ENCODE data around the gene SIGLEC5. TPM values are rescaled to one million over a fixed set of nuclear protein-coding genes. Genes with fewer than 3 reads are reported as not detected.

SIGLEC5 gene
- total and polyA plus RNA-seq, 2 of the 8 experiments (the other 6 are each of a cell fraction or from before 2014, with no cell fraction given) = not detected

DNA sequence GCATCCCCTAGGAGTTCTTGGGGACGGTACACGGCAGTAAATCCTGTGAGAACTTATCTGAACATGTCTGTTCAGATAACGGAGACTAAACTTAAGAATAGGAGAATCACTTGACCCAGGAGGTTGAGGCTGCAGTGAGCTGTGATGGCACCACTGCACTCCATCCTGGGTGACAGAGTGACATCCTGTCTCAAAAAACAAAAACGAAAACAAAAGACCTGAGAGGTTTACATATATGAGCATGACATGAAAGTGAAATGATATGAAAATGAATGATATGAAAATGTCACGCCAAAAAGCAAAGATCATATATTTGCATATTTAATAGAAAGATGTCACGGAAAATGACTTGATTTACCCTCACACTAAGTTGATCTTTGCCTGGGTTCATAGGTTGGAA lies 53.4 kb downstream of the SIGLEC5 start:
- no peak overlapping the region for H3K4me3 ChIP-seq (ENCODE audit: extremely low read depth in 1 of 4, insufficient read depth in 2 of 4, low read depth in 3 of 4, low read length in 4 of 4)
- H4K20me1 ChIP-seq (replicated peaks in 1 of 2; ENCODE audit: control insufficient read depth in 1 of 2, insufficient read depth in 2 of 2, low read length in 2 of 2) = no peaks in the 10 kb centered on the region
- H3K23me2 ChIP-seq (ENCODE audit: low read depth, low read length) = no peaks in the 10 kb centered on the region
- H3K56ac ChIP-seq (replicated peaks; ENCODE audit: insufficient read length, low read depth, low read length) = no peak overlapping the region
- no peak overlapping the region for H3K18ac ChIP-seq (ENCODE audit: extremely low read depth, low read length)
- H2AK5ac ChIP-seq (ENCODE audit: low read depth, low read length) = no peak overlapping the region
- H3K79me1 ChIP-seq (ENCODE audit: low read depth, low read length) = peaks cover 2% of the 10 kb centered on the region; the same call in 1 of the 2 replicates
- no peak overlapping the region for H4K91ac ChIP-seq (replicated peaks; ENCODE audit: insufficient read length, low read length)
- H3K27ac ChIP-seq (ENCODE audit: low read depth, low read length) = no peak overlapping the region
- no peaks in the 10 kb centered on the region for H3K27me3 ChIP-seq (replicated peaks in 1 of 4; ENCODE audit: control insufficient read depth in 3 of 4, extremely low read depth in 1 of 4, insufficient read depth in 3 of 4, low read length in 3 of 4)
- no peak overlapping the region for H3K9ac ChIP-seq (replicated peaks in 1 of 4; ENCODE audit: extremely low read depth in 1 of 4, low read depth in 3 of 4, low read length in 3 of 4)
- DNase-seq (ENCODE audit: low read depth in 1 of 2, low spot score in 2 of 2) (no peak), FAIRE-seq (no peak)
- no peak for TF ChIP-seq SIX5 (IDR thresholded peaks at IDR 0.05; ENCODE audit: low read depth, low read length)
- no peak for TF ChIP-seq GTF2F1 (IDR thresholded peaks at IDR 0.05; ENCODE audit: borderline replicate concordance, low read depth, low read length)
- TF ChIP-seq ATF3 (IDR thresholded peaks at IDR 0.05; ENCODE audit: insufficient read depth, low read depth, low read length) = no peak
- TF ChIP-seq JUN (IDR thresholded peaks at IDR 0.05; ENCODE audit: low read depth, low read length) = no peak
- no peak for TF ChIP-seq BACH1 (IDR thresholded peaks at IDR 0.05; ENCODE audit: low read length)
- no peak overlapping the region for H2BK15ac ChIP-seq (ENCODE audit: low read length)
- H3K9me3 ChIP-seq (ENCODE audit: insufficient read depth in 2 of 2, low read depth in 1 of 2, low read length in 1 of 2) = no peaks in the 10 kb centered on the region
- peaks cover 0 to 2% (median under 1%) of the 10 kb centered on the region in 4 experiments; a peak in 2 of 7 replicates for H3K4me1 ChIP-seq (replicated peaks in 1 of 4; ENCODE audit: control insufficient read depth in 3 of 4, insufficient read depth in 4 of 4, low read length in 3 of 4)
- H3K4ac ChIP-seq (replicated peaks; ENCODE audit: insufficient read length, low read depth, low read length) = no peak overlapping the region
- H2BK20ac ChIP-seq (ENCODE audit: low read length) = no peak overlapping the region
- no peak overlapping the region for H2BK5ac ChIP-seq (ENCODE audit: low read depth, low read length)
- CTCF ChIA-PET (ENCODE audit: partially characterized antibody) = no interaction called here
- H3K23ac ChIP-seq (ENCODE audit: insufficient read length) = no peak overlapping the region
- no peak overlapping the region for H2AFZ ChIP-seq (ENCODE audit: low read length)
- no peak overlapping the region for H2BK12ac ChIP-seq (ENCODE audit: low read depth, low read length)
- POLR2A ChIA-PET (ENCODE audit: partially characterized antibody) = no interaction called here
- H2BK120ac ChIP-seq (replicated peaks; ENCODE audit: low read depth, low read length) = no peak overlapping the region
- no peak overlapping the region for H4K8ac ChIP-seq (ENCODE audit: extremely low read depth, insufficient read depth, low read length)
- H3K36me3 ChIP-seq (ENCODE audit: control insufficient read depth in 2 of 4, insufficient read depth in 4 of 4, low read length in 3 of 4) = peaks cover 3 to 13% (median 9%) of the 10 kb centered on the region in 4 experiments; a peak in 7 of 8 replicates
- no peak overlapping the region for H4K5ac ChIP-seq (ENCODE audit: insufficient read length, low read depth, low read length)
- no peak overlapping the region for H3K14ac ChIP-seq (ENCODE audit: insufficient read length)
- 91% methylated on average over 6 of the region's 6 CpGs; no CpG with 5 or more reads in 1 of the 2 experiments for WGBS, 2 experiments (ENCODE audit: extremely low coverage in 1 of 2, insufficient coverage in 1 of 2, insufficient read length in 1 of 2, insufficient replicate concordance in 2 of 2, low coverage in 1 of 2, low lambda C conversion rate in 2 of 2, missing lambda C conversion rate in 1 of 2)
- H3K4me2 ChIP-seq (ENCODE audit: insufficient read depth in 1 of 2, low read depth in 2 of 2, low read length in 2 of 2) = no peak overlapping the region
- H3K79me2 ChIP-seq (ENCODE audit: control insufficient read depth in 1 of 2, insufficient read depth in 2 of 2, low read length in 2 of 2) = peaks cover 0 to 12% of the 10 kb centered on the region in 2 experiments; a peak in 2 of 4 replicates
